HEK293 (cell line): ENCODE measurements around the gene LHX6.

Source experiments
- CTCF ChIA-PET: fragments of 350-600 bp; formaldehyde crosslinking; extraction: SDS; loops from one replicate; lab custom pipeline; 2021; ENCODE audit warnings: antibody characterized with exemption; lab: Yijun Ruan, JAX
- POLR2A ChIA-PET: fragments of 300-600 bp; formaldehyde crosslinking; extraction: SDS; loops from one replicate; lab custom pipeline; 2020; ENCODE audit warnings: antibody characterized with exemption, inconsistent platforms; lab: Yijun Ruan, JAX
- H3K27ac ChIP-seq: fragments of 200-500 bp; sonication (Bioruptor generic); 2 replicates; pipeline ENCODE4 v1.5.1; 2014; ENCODE audit warnings: low read depth, low read length, control low read depth, inconsistent platforms; ENCODE audit errors: extremely low read depth
- H3K36me3 ChIP-seq, 2 experiments: fragments of 200-500 bp in 1 of 2; sonication (Bioruptor generic) in 1 of 2; 1 replicate in 1 of 2; 2 replicates in 1 of 2; pipeline ENCODE4 v1.5.1; 2014 to 2017; ENCODE audit warnings: inconsistent platforms in 2 of 2, low read length in 2 of 2; ENCODE audit not compliant: control insufficient read depth in 2 of 2, insufficient read depth in 1 of 2
- H3K4me1 ChIP-seq: fragments of 200-500 bp; sonication (Bioruptor generic); 2 replicates; pipeline ENCODE4 v1.5.1; 2014; ENCODE audit warnings: mild to moderate bottlenecking, low read length, inconsistent platforms; ENCODE audit not compliant: control insufficient read depth, insufficient read depth
- H3K4me3 ChIP-seq: 2 replicates; pipeline ENCODE4 v1.5.1; 2011; ENCODE audit warnings: low read depth, mild to moderate bottlenecking, control low read depth, low read length, moderate library complexity
- H3K9me3 ChIP-seq: fragments of 200-500 bp; sonication (Bioruptor generic); 2 replicates; pipeline ENCODE4 v1.5.1; 2014; ENCODE audit warnings: low read depth, low read length, inconsistent platforms; ENCODE audit not compliant: control insufficient read depth, insufficient read depth
- BCL6B ChIP-seq: fragments of 450-650 bp; formaldehyde crosslinking; IDR thresholded peaks from 2 replicates; pipeline ENCODE4 v1.5.1; 2017; ENCODE audit warnings: missing biosample characterization, missing genetic modification characterization
- FEZF1 ChIP-seq: fragments of 450-650 bp; formaldehyde crosslinking; IDR thresholded peaks from 2 replicates; pipeline ENCODE4 v1.5.1; 2016; ENCODE audit warnings: missing biosample characterization, missing genetic modification characterization
- SP7 ChIP-seq: fragments of 450-650 bp; formaldehyde crosslinking; IDR thresholded peaks from 2 replicates; pipeline ENCODE4 v1.5.1; 2016; ENCODE audit warnings: missing biosample characterization, missing genetic modification characterization
- TCF7L2 ChIP-seq: IDR thresholded peaks from 2 replicates; pipeline ENCODE4 v1.6.1; 2011; ENCODE audit warnings: low read depth, mild to moderate bottlenecking, inconsistent platforms, low read length, moderate library complexity, borderline replicate concordance
- WT1 ChIP-seq: fragments of 450-650 bp; formaldehyde crosslinking; IDR thresholded peaks from 2 replicates; pipeline ENCODE4 v1.5.1; 2016; ENCODE audit warnings: missing biosample characterization, missing genetic modification characterization
- ZBTB48 ChIP-seq: fragments of 450-650 bp; formaldehyde crosslinking; IDR thresholded peaks from 2 replicates; pipeline ENCODE4 v1.5.1; 2016; ENCODE audit warnings: missing biosample characterization, missing genetic modification characterization
- ZNF155 ChIP-seq: fragments of 450-650 bp; formaldehyde crosslinking; IDR thresholded peaks from 2 replicates; pipeline ENCODE4 v1.5.1; 2016; ENCODE audit warnings: missing biosample characterization, missing genetic modification characterization
- ZNF184 ChIP-seq: fragments of 450-650 bp; IDR thresholded peaks from 2 replicates; pipeline ENCODE4 v1.5.1; 2018; ENCODE audit warnings: missing biosample characterization, mild to moderate bottlenecking, missing genetic modification characterization
- ZNF214 ChIP-seq: fragments of 450-650 bp; formaldehyde crosslinking; IDR thresholded peaks from 2 replicates; pipeline ENCODE4 v1.5.1; 2017; ENCODE audit warnings: missing biosample characterization, mild to moderate bottlenecking, missing genetic modification characterization, borderline replicate concordance
- ZNF521 ChIP-seq: fragments of 450-650 bp; formaldehyde crosslinking; IDR thresholded peaks from 2 replicates; pipeline ENCODE4 v1.5.1; 2017; ENCODE audit warnings: missing biosample characterization, mild to moderate bottlenecking, missing genetic modification characterization
- ZNF558 ChIP-seq: fragments of 450-650 bp; formaldehyde crosslinking; IDR thresholded peaks from 2 replicates; pipeline ENCODE4 v1.5.1; 2016; ENCODE audit warnings: missing biosample characterization, missing genetic modification characterization
- ZNF561 ChIP-seq: fragments of 450-650 bp; IDR thresholded peaks from 2 replicates; pipeline ENCODE4 v1.5.1; 2018; ENCODE audit warnings: missing biosample characterization, missing genetic modification characterization, borderline replicate concordance
- ZNF571 ChIP-seq: fragments of 450-650 bp; formaldehyde crosslinking; IDR thresholded peaks from 2 replicates; pipeline ENCODE4 v1.5.0; 2017; ENCODE audit warnings: missing biosample characterization, missing genetic modification characterization
- ZNF623 ChIP-seq: fragments of 450-650 bp; formaldehyde crosslinking; IDR thresholded peaks from 2 replicates; pipeline ENCODE4 v1.5.1; 2016; ENCODE audit warnings: missing biosample characterization, missing genetic modification characterization
- ZNF76 ChIP-seq: fragments of 450-650 bp; formaldehyde crosslinking; IDR thresholded peaks from 2 replicates; pipeline ENCODE4; 2016; ENCODE audit warnings: low read depth, missing biosample characterization, missing genetic modification characterization, borderline replicate concordance
- ZNF777 ChIP-seq: fragments of 450-650 bp; formaldehyde crosslinking; IDR thresholded peaks from 2 replicates; pipeline ENCODE4 v1.5.1; 2017; ENCODE audit warnings: missing biosample characterization, missing genetic modification characterization, borderline replicate concordance
- ZNF785 ChIP-seq: fragments of 450-650 bp; formaldehyde crosslinking; IDR thresholded peaks from 2 replicates; pipeline ENCODE4 v1.5.1; 2016; ENCODE audit warnings: missing biosample characterization, missing genetic modification characterization
- TF ChIP-seq, protein P1 (sequence below): fragments of 450-650 bp; formaldehyde crosslinking; IDR thresholded peaks from 2 replicates; pipeline ENCODE4 v1.5.1; 2016; ENCODE audit warnings: missing biosample characterization, missing genetic modification characterization
- TF ChIP-seq, protein P2 (sequence below): fragments of 450-650 bp; formaldehyde crosslinking; IDR thresholded peaks from 2 replicates; pipeline ENCODE4; 2016; ENCODE audit warnings: missing biosample characterization, missing genetic modification characterization
- TF ChIP-seq, protein P3 (sequence below): fragments of 450-650 bp; formaldehyde crosslinking; IDR thresholded peaks from 2 replicates; pipeline ENCODE4 v1.5.0; 2017; ENCODE audit warnings: missing biosample characterization, missing genetic modification characterization, borderline replicate concordance

The LHX6 gene

GRCh38 chr9:122186777-122187470 lies 41.8 kb downstream of the LHX6 start:
- TF ChIP-seq, protein P1, sequence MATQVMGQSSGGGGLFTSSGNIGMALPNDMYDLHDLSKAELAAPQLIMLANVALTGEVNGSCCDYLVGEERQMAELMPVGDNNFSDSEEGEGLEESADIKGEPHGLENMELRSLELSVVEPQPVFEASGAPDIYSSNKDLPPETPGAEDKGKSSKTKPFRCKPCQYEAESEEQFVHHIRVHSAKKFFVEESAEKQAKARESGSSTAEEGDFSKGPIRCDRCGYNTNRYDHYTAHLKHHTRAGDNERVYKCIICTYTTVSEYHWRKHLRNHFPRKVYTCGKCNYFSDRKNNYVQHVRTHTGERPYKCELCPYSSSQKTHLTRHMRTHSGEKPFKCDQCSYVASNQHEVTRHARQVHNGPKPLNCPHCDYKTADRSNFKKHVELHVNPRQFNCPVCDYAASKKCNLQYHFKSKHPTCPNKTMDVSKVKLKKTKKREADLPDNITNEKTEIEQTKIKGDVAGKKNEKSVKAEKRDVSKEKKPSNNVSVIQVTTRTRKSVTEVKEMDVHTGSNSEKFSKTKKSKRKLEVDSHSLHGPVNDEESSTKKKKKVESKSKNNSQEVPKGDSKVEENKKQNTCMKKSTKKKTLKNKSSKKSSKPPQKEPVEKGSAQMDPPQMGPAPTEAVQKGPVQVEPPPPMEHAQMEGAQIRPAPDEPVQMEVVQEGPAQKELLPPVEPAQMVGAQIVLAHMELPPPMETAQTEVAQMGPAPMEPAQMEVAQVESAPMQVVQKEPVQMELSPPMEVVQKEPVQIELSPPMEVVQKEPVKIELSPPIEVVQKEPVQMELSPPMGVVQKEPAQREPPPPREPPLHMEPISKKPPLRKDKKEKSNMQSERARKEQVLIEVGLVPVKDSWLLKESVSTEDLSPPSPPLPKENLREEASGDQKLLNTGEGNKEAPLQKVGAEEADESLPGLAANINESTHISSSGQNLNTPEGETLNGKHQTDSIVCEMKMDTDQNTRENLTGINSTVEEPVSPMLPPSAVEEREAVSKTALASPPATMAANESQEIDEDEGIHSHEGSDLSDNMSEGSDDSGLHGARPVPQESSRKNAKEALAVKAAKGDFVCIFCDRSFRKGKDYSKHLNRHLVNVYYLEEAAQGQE = no peak
- TF ChIP-seq ZNF561 = no peak
- Histone ChIP-seq H3K9me3 (no peaks in the 10 kb centered on the region), H3K4me3 (no peak overlapping the region), H3K27ac (no peak overlapping the region), H3K4me1 (no peaks in the 10 kb centered on the region), H3K36me3 (no peaks in the 10 kb centered on the region)
- ChIA-PET CTCF (interaction anchor here (0.6 to 0.8 kb wide), 4 partner anchors 30 to 1940 kb away, joined by 3 to 4 read pairs (median 3); partner anchors contain the start of gene LHX6), POLR2A (no interaction called here)

- H3K36me3 ChIP-seq = no peaks in the 10 kb centered on the region
- ChIA-PET POLR2A (no interaction called here), CTCF (interaction anchor here (0.6 kb wide), 1 partner anchor 1941 kb away, joined by 3 read pairs; no protein-coding TSS in a partner anchor)
- H3K4me3 ChIP-seq = no peak overlapping the region
- TF ChIP-seq, protein P2, sequence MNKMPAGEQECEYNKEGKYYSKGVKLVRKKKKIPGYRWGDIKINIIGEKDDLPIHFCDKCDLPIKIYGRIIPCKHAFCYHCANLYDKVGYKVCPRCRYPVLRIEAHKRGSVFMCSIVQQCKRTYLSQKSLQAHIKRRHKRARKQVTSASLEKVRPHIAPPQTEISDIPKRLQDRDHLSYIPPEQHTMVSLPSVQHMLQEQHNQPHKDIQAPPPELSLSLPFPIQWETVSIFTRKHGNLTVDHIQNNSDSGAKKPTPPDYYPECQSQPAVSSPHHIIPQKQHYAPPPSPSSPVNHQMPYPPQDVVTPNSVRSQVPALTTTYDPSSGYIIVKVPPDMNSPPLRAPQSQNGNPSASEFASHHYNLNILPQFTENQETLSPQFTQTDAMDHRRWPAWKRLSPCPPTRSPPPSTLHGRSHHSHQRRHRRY (tag by site-specific recombination) = no peak
- TF ChIP-seq ZNF558 (tag by site-specific recombination) (no peak), ZNF76 (tag by site-specific recombination) (no peak), ZNF785 (no peak)
- H3K9me3 ChIP-seq = no peaks in the 10 kb centered on the region
- no peak overlapping the region for H3K27ac ChIP-seq
- H3K4me1 ChIP-seq = no peaks in the 10 kb centered on the region
These were observed 42.5 kb downstream of the LHX6 start for GRCh38 chr9:122186301-122186700.

DNA sequence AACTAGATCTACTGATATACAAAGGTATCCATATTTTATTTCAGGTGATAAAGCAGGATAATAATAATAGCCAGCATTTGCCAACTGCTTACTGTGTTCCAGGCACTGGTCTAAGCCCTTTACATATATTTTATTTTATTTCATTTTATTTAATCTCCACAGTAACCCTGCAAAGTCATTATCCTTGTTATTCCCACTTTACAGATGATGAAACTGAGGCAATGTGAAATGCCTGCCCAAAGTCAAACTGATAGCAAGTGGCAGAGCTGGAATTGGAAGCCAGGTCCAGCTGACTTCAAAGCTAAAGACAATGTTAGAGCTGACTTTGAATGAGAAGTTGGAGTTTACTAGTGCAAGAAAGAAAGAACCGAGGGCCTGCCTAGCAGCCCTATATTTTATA lies 44.2 kb downstream of the LHX6 start:
- Histone ChIP-seq H3K4me1 (no peaks in the 10 kb centered on the region), H3K4me3 (no peak overlapping the region), H3K36me3 (no peaks in the 10 kb centered on the region), H3K9me3 (no peaks in the 10 kb centered on the region), H3K27ac (no peak overlapping the region)
- CTCF ChIA-PET = interaction anchor here (0.6 kb wide), 2 partner anchors 125 to 166 kb away, joined by 4 to 7 read pairs; no protein-coding TSS in a partner anchor
- POLR2A ChIA-PET = interaction anchor here (0.8 kb wide), 1 partner anchor 482 kb away, joined by 3 read pairs; no protein-coding TSS in a partner anchor
- TF ChIP-seq ZNF777 (no peak), FEZF1 (tag by site-specific recombination) (no peak), SP7 (tag by site-specific recombination) (no peak), WT1 (no peak), ZNF184 (tag by site-specific recombination) (no peak), ZNF521 (tag by site-specific recombination) (no peak), ZBTB48 (no peak), ZNF214 (tag by site-specific recombination) (no peak), ZNF571 (no peak), ZNF155 (tag by site-specific recombination) (no peak), TCF7L2 (no peak), BCL6B (tag by site-specific recombination) (no peak), ZNF623 (tag by site-specific recombination) (no peak)
- TF ChIP-seq, protein P3, sequence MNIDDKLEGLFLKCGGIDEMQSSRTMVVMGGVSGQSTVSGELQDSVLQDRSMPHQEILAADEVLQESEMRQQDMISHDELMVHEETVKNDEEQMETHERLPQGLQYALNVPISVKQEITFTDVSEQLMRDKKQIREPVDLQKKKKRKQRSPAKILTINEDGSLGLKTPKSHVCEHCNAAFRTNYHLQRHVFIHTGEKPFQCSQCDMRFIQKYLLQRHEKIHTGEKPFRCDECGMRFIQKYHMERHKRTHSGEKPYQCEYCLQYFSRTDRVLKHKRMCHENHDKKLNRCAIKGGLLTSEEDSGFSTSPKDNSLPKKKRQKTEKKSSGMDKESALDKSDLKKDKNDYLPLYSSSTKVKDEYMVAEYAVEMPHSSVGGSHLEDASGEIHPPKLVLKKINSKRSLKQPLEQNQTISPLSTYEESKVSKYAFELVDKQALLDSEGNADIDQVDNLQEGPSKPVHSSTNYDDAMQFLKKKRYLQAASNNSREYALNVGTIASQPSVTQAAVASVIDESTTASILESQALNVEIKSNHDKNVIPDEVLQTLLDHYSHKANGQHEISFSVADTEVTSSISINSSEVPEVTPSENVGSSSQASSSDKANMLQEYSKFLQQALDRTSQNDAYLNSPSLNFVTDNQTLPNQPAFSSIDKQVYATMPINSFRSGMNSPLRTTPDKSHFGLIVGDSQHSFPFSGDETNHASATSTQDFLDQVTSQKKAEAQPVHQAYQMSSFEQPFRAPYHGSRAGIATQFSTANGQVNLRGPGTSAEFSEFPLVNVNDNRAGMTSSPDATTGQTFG = no peak
